HCT116 (cell line): ENCODE data around the gene CUEDC1. TPM values are rescaled to one million over a fixed set of nuclear protein-coding genes. Genes with fewer than 3 reads are reported as not detected.

Experiments used
- ATAC-seq: fragments of 200-7000 bp; cut with Tn5 transposase; 2 replicates; pipeline ENCODE4 v1.9.1; 2020; ENCODE audit warnings: mild to moderate bottlenecking, moderate library complexity
- BruUV-seq: library from RNA; stranded (reverse); fragments of 400-500 nt; replicated peaks from 2 replicates; lab custom pipeline; 2021; lab: Mats Ljungman, UMichigan
- CTCF ChIA-PET: fragments of 300-600 bp; sonication (Branson Sonifier 250); formaldehyde crosslinking; loops from one replicate; lab custom pipeline; 2021; ENCODE audit warnings: antibody characterized with exemption; lab: Charles Lee
- POLR2A ChIA-PET: fragments of 300-600, 350-600 bp; sonication (Branson Sonifier 250); formaldehyde crosslinking; loops from one replicate; lab custom pipeline; 2021; ENCODE audit warnings: antibody characterized with exemption; lab: Charles Lee
- RAD21 ChIA-PET, 2 experiments: fragments of 300-600 bp; sonication (Branson Sonifier 250); formaldehyde crosslinking; loops; one replicate each; lab custom pipeline; 2023; ENCODE audit warnings: low total read pairs in 2 of 2; ENCODE audit not compliant: uncharacterized antibody in 2 of 2, unreplicated experiment in 2 of 2, low non-redundant PET in 1 of 2; lab: Charles Lee
- DNase-seq: peaks from one replicate; pipeline ENCODE4 v3.0.0-alpha.2; 2010; ENCODE audit warnings: low read depth, low spot score
- H2AFZ ChIP-seq: fragments of 200-600 bp; shearing (Covaris generic), sonication (generic); 2 replicates; pipeline ENCODE4 v1.6.1; 2017; ENCODE audit warnings: low read depth, mixed run types, mixed read lengths, antibody characterized with exemption, low read length; ENCODE audit not compliant: poor library complexity, severe bottlenecking
- H3K27ac ChIP-seq: 2 replicates; pipeline ENCODE4 v1.5.1; 2012; ENCODE audit warnings: low read depth, low read length
- H3K27me3 ChIP-seq: fragments of 200-600 bp; sonication (generic); 2 replicates; pipeline ENCODE4 v1.6.1; 2016; ENCODE audit warnings: mixed run types, low read length, mixed read lengths; ENCODE audit not compliant: insufficient read depth
- H3K36me3 ChIP-seq, 2 experiments: fragments of 200-500 bp in 1 of 2; fragments of 200-600 bp in 1 of 2; sonication (Bioruptor generic) in 1 of 2; sonication (generic) in 1 of 2; 2 replicates each; pipeline versions ENCODE4 v1.5.1 to v1.6.1; 2014 to 2016; ENCODE audit warnings: low read length in 2 of 2, inconsistent platforms in 1 of 2, mixed read lengths in 1 of 2, mixed run types in 1 of 2; ENCODE audit not compliant: insufficient read depth in 2 of 2, control insufficient read depth in 1 of 2
- H3K4me1 ChIP-seq, 2 experiments: fragments of 200-600 bp in 1 of 2; sonication (generic) in 1 of 2; 2 replicates each; pipeline versions ENCODE4 v1.5.1 to v1.6.1; 2012 to 2017; ENCODE audit warnings: low read length in 2 of 2, inconsistent platforms in 1 of 2, mild to moderate bottlenecking in 1 of 2, mixed read lengths in 1 of 2, mixed run types in 1 of 2, moderate library complexity in 1 of 2; ENCODE audit not compliant: insufficient read depth in 2 of 2, control insufficient read depth in 1 of 2
- H3K4me2 ChIP-seq: fragments of 200-600 bp; sonication (generic); 2 replicates; pipeline ENCODE4 v1.6.1; 2017; ENCODE audit warnings: mixed run types, low read length, mixed read lengths
- H3K4me3 ChIP-seq, 2 experiments: fragments of 200-600 bp in 1 of 2; sonication (generic) in 1 of 2; replicated peaks in 1 of 2; 2 replicates each; pipeline ENCODE4 v1.5.1; 2011 to 2016; ENCODE audit warnings: low read length in 2 of 2, control low read depth in 1 of 2, low read depth in 1 of 2, mild to moderate bottlenecking in 1 of 2, mixed read lengths in 1 of 2, mixed run types in 1 of 2
- H3K79me2 ChIP-seq: fragments of 200-600 bp; sonication (generic); 2 replicates; pipeline ENCODE4 v1.6.1; 2017; ENCODE audit warnings: mild to moderate bottlenecking, mixed run types, low read length, moderate library complexity, mixed read lengths; ENCODE audit not compliant: insufficient read depth
- H3K9ac ChIP-seq: fragments of 200-600 bp; sonication (generic); 2 replicates; pipeline ENCODE4 v1.6.1; 2016; ENCODE audit warnings: low read length, mixed read lengths
- H3K9me2 ChIP-seq: fragments of 200-600 bp; sonication (generic), shearing (Covaris generic); 2 replicates; pipeline ENCODE4 v1.6.1; 2017; ENCODE audit warnings: mixed run types, mild to moderate bottlenecking, moderate library complexity; ENCODE audit not compliant: insufficient read depth
- H3K9me3 ChIP-seq, 2 experiments: fragments of 200-500 bp in 1 of 2; fragments of 200-600 bp in 1 of 2; sonication (Bioruptor generic) in 1 of 2; sonication (generic) in 1 of 2; 2 replicates each; pipeline ENCODE4 v1.6.1; 2014 to 2017; ENCODE audit warnings: low read length in 2 of 2, mixed read lengths in 2 of 2, inconsistent platforms in 1 of 2, low read depth in 1 of 2, mild to moderate bottlenecking in 1 of 2, mixed run types in 1 of 2, moderate library complexity in 1 of 2; ENCODE audit not compliant: control insufficient read depth in 1 of 2, insufficient read depth in 1 of 2
- H4K20me1 ChIP-seq: fragments of 200-600 bp; sonication (generic), shearing (Covaris generic); 2 replicates; pipeline ENCODE4 v1.6.1; 2017; ENCODE audit warnings: mixed run types, mild to moderate bottlenecking, moderate library complexity; ENCODE audit not compliant: insufficient read depth
- ATF3 ChIP-seq: IDR thresholded peaks from 2 replicates; pipeline ENCODE4 v1.6.1; 2012
- ELF1 ChIP-seq: IDR thresholded peaks from 2 replicates; pipeline ENCODE4 v1.6.1; 2012; ENCODE audit warnings: low read depth, borderline replicate concordance
- EZH2 ChIP-seq: fragments of 200-600 bp; sonication (generic); IDR thresholded peaks from 2 replicates; pipeline ENCODE4 v1.6.1; 2017; ENCODE audit warnings: antibody characterized with exemption, mixed run types
- POLR2AphosphoS5 ChIP-seq: IDR thresholded peaks from 2 replicates; pipeline ENCODE4 v1.6.1; 2011; ENCODE audit warnings: mild to moderate bottlenecking, low read depth, low read length, moderate library complexity
- TCF7L2 ChIP-seq: IDR thresholded peaks from 2 replicates; pipeline ENCODE4 v1.7.0; 2011; ENCODE audit warnings: borderline replicate concordance, inconsistent platforms; ENCODE audit not compliant: insufficient read depth, insufficient read length; ENCODE audit errors: extremely low read depth
- YY1 ChIP-seq: IDR thresholded peaks from 2 replicates; pipeline ENCODE4 v1.6.1; 2011; ENCODE audit warnings: low read length, low read depth, moderate library complexity, mild to moderate bottlenecking; ENCODE audit not compliant: insufficient replicate concordance; ENCODE audit errors: extremely low read depth
- ZNF274 ChIP-seq: fragments of 200-500 bp; sonication (Bioruptor generic); IDR thresholded peaks from 2 replicates; pipeline ENCODE4 v1.6.1; 2014; ENCODE audit warnings: mild to moderate bottlenecking, low read depth, low read length, inconsistent platforms
- intact Hi-C: fragments of 100-400 bp; cut with micrococcal nuclease; formaldehyde crosslinking; loops from 2 replicates; pipeline ENCODE4 v1.10.0; 2022
- total RNA-seq: library from RNA; stranded (reverse); gene quantifications from one replicate; pipeline ENCODE4 v1.2.1, GENCODE V29; 2021; ENCODE audit not compliant: unreplicated experiment

CUEDC1 gene
- total RNA-seq, 1 experiment from 2014 or later: 60.2 TPM

DNA sequence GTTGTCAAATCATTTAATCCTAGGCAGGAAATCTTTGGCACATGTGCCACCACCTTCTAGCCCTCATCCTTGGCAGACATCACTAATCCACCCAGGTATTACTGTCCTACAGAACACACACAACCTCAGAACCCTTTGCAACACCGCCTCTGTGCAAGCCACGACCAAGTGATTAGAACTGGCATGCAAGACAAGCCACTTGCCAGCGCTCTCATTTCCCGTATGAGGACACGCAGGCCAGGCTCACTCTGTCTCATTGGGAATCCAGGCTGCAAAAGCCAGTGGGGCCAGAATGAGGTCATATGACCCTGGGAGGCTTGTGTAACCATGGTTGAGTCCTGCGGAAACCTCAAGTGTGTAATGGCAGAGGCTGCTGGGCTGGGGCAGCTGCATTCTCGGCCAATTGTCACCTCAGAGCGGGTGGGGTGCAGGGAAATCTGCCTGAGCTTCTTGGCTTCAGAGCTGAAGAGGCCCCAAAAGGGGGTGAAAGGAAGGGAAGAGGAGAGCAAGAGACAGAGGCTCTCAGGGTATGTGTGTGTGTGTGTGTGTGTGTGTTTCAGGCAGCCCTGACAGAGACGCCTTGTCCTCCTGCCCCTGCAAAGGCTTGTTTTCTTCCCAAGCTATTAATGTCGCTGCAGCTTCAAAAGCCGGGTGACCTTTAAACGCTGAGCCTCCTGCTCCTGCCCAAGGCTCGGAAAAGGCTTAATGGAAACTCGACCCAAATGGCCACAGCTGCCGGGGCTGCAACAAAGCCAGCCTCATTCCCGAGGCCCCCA, 62.2 kb downstream of the CUEDC1 start:
- peaks cover 43% of the 10 kb centered on the region for H3K79me2 ChIP-seq

More for the DNA sequence above, 62.2 kb downstream of the CUEDC1 start:
- Histone ChIP-seq H3K4me2 (peak overlapping the region; percentile 71), H3K27ac (peak overlapping the region; percentile 82), H3K9me2 (no peaks in the 10 kb centered on the region), H3K4me1 (peaks cover 72 to 87% of the 10 kb centered on the region in 2 experiments), H2AFZ (no peak overlapping the region), H3K9me3 (no peaks in the 10 kb centered on the region; a peak in 1 of 4 replicates), H3K4me3 (peak overlapping the region; percentile 27 to 40), H4K20me1 (no peaks in the 10 kb centered on the region), H3K9ac (peak overlapping the region; percentile 62), H3K36me3 (no peaks in the 10 kb centered on the region; a peak in 1 of 4 replicates), H3K27me3 (no peaks in the 10 kb centered on the region)
- ATAC-seq (peak; percentile 69), DNase-seq (peak; percentile 75)
- ChIA-PET RAD21 (interaction anchor here (0.8 to 1.8 kb wide), 10 partner anchors 10 to 94 kb away, joined by 3 to 10 read pairs (median 4); partner anchors contain the start of genes CUEDC1 (in 1 of the 2) and MRPS23 (in 1 of the 2)), POLR2A (interaction anchor here (0.6 to 1.8 kb wide), 10 partner anchors 10 to 114 kb away, joined by 3 to 11 read pairs (median 4); partner anchors contain the start of genes CUEDC1 and SRSF1), CTCF (interaction anchor here (0.6 to 2.9 kb wide), 24 partner anchors 7 to 107 kb away, joined by 3 to 14 read pairs (median 6); partner anchors contain the start of genes CUEDC1, MRPS23 and VEZF1)
- TF ChIP-seq EZH2 (no peak), ELF1 (no peak), YY1 (peak; percentile 23), ATF3 (no peak), ZNF274 (no peak), TCF7L2 (peak; percentile 41), POLR2AphosphoS5 (peak; percentile 11; the same call in 1 of the 2 replicates)
- intact Hi-C loops: loop anchor here (1.0 kb wide), 3 partner anchors 25 to 102 kb away; no protein-coding TSS in a partner anchor
- no TSS peak for BruUV-seq
